HG02870 (cell line): ENCODE measurements around the gene HERPUD2.
"Not testable (repeated sequence)": the region's sequence is repeated elsewhere in the genome, so short reads cannot be mapped to it uniquely, and the experiment has no call there.

Experiments used
- ATAC-seq: cut with Tn5 transposase; IDR thresholded peaks from one replicate; pipeline ENCODE4 v1.9.1; 2021; ENCODE audit warnings: mild to moderate bottlenecking, moderate library complexity; ENCODE audit not compliant: unreplicated experiment

The HERPUD2 gene

DNA sequence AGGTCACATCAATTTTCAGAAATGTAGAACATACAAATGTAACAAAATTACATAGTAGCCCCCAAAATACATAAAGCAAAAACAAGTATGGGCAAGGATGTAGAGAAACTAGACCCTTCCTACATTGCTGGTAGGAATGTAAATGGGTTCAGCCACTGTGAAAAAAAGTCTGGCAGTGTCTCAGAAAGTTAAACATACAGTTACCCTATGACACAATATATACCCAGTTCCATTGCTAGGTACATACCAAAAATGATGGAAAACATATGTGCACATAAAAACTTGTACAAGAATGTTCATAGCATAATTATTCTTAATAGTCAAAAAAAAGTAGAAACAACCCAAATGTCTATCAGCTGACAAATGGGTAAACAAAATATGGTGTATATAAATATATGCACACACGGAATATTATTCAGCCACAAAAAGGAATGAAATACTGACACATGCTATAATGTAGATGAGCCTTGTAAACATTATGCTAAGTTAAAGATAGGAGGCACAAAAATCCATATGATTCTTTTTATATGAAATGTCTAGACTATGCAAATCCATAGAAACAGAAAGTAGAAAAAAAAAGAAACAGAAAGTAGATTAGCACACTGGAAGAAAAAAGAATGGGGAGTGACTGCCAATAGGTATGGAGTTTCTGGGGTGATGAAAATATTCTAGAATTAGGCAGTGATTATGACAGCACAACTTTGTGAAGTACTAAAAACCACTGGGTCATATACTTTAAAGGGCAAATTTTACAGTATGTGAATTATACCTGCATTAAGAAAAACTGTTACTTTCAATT, 13.5 kb downstream of the HERPUD2 start:
- no peak for ATAC-seq

DNA sequence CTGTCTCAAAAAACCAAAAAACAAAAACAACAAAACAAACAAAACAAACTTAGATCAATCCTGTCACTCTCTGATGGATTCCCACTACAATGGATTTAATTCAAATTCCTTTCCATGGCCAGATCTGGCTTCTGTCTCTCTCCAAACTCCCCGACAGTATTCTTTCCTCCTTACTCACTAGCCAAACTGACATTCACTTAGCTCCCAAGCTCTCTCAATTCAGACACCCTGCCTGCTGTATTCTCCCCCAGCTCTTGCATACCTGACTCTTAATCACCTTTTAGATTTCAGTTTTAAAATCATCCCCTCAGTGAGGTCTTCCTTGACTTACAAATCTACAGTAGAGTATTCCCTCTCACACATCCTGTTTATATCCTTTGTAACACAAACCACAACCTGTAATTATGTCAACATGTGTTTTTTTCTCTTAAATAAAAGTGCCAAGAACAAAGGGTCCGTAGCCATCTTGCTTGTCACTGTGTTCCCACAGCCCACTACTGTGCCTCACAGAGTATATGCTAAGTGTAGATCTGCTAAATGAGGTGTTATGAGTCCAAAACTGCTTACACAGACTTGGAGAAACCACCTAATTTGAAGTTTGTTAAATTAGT, 14.4 kb downstream of the HERPUD2 start:
- no peak for ATAC-seq

- no peak for ATAC-seq
Observed at GRCh38 chr7:35677582-35678356, 17.2 kb downstream of the HERPUD2 start.

GRCh38 chr7:35676211-35676610, 18.7 kb downstream of the HERPUD2 start:
- ATAC-seq, result no peak

DNA sequence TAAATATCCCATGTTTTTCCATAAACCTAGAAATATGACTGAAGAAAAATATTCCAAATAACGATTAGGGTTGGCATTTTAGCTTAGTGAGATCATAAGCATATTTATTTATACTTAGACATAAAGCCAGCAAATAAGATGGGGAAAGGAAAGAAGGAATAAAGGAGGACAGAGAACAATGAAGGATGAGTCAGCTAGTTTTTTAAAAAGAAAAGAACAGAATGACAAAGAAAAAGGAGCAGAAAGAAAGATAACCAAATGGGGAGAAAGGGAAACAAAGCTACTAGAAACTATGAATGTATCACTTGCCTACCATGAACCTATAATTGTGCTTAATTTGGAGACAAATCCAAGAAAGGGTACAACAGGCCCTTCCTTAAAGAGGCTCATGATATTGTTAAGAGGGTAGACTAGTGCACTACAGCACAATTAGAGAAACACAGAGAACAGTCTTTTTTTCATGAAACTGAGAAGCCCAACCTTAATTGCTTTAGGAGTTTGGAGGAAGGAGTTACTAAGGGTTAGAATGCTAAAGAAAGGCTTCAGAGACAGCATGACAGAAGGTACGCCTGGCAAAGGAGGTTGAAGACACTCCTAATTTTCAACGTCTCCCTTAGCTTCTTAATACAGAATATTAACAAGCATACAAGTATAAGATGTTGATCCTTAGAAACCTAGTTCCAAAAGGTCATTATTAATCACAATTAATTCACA, 23.9 kb downstream of the HERPUD2 start:
- ATAC-seq, result no peak

- ATAC-seq, result not testable (repeated sequence)
Observed at GRCh38 chr7:35660411-35660810, 34.5 kb downstream of the HERPUD2 start.

GRCh38 chr7:35658606-35659201, 36.2 kb downstream of the HERPUD2 start:
- ATAC-seq, result peak; percentile 69

DNA sequence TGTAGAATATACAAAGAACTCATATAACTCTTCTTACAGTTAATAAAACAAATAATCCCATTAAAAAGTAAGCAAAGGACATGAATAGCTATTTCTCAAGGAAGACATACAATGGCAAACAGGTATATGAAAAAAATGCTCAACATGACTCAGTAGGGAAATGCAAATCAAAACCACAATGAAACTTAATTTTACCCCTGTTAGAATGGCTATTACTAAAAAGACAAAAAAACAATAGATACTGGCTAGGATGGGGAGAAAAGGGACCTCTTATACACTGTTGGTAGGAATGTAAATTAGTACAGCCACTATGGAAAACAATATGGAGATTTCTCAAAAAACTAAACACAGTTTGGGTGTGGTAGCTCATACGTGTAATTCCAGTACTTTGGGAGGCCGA, 37.8 kb downstream of the HERPUD2 start:
- no peak for ATAC-seq

DNA sequence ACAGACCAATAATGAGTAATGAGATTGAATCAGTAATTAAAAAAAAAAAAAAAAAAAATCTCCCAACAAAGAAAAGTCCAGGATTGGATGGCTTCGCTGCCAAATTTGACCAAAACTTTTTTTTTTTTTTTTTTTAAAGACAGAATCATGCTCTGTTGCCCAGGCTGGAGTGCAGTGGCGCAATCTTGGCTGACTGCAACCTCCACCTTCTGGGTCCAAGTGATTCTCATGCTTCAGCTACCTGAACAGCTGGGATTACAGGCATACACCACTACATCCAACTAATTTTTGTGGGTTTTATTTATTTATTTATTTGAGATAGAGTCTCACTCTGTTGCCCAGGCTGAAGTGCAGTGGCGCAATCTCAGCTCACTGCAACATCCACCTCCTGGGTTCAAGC, 40.4 kb downstream of the HERPUD2 start:
- not testable (repeated sequence) for ATAC-seq

DNA sequence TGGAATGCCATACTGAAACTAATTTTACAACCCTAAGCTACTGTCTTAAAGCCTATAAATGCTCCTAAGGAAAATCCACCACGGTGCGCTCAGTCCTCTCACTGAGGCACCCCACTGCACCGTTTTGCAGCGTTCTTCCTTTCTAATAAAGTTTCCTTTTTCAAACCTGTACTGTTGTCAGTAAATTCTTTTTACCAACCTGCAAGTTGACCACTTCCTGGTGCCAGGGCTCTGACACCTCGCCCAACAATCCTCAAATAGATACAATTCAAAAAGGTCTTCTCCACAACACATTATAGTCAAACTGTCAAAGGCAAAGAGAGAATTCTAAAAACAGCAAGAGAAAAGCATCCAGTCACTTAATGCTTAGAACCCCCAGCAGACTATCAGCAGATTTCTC, 42.8 kb downstream of the HERPUD2 start:
- ATAC-seq, result no peak

DNA sequence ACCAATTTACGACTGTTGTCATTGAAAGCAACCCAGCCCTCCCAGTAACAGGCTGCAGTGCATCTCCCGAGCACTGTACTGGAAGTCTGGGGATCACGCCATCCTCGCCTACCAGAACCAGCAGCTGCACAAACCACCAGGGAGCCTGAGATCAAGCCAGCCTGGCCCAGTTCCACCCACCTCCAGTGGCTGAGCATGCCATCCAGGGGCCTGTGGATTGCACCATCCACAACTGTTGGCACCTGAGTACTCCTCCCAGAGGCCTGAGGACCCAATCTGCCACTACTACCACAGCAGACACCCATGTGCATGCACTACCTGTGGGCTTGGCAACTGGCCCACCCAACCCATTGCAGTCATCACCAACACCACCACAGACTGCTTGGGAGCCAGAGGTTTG, 44.2 kb downstream of the HERPUD2 start:
- ATAC-seq, result no peak

GRCh38 chr7:35649711-35650110, 45.2 kb downstream of the HERPUD2 start:
- no peak for ATAC-seq

- no peak for ATAC-seq
Observed at GRCh38 chr7:35648367-35648766, 46.6 kb downstream of the HERPUD2 start.

- no peak for ATAC-seq
Observed at GRCh38 chr7:35647171-35647574, 47.8 kb downstream of the HERPUD2 start.

DNA sequence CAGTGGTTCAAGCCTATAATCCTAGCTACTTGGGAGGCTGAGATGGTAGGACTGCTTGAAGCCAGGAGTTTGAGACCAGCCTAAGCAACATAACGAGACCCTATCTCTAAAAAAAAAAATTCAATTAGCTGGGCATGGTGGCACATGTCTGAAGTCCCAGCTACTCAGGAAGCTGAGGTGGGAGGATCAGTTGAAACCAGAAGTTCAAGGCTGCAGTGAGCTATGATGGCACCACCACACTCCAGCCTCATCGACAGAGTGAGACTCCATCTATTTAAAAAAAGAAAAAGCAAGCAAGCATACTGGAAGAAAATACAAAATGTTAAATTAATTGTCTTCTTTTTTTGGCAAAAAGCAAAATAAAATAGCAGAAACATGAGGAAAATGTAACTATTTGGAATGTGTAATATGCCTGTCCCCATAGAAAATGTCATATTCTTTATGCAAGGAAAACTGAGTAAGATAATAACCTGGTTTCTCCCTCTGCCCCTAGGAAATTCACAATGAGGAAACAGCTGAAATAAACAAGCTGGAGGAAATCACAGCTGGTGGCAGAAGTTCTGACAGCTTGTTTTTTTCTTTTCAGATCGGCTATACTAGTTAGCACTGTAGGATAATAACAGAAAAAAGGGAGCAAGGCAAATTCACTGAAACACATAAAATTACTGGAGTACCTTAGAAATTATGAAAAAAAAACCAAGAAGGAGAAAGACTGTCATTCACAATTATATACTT, 48.5 kb downstream of the HERPUD2 start:
- no peak for ATAC-seq

DNA sequence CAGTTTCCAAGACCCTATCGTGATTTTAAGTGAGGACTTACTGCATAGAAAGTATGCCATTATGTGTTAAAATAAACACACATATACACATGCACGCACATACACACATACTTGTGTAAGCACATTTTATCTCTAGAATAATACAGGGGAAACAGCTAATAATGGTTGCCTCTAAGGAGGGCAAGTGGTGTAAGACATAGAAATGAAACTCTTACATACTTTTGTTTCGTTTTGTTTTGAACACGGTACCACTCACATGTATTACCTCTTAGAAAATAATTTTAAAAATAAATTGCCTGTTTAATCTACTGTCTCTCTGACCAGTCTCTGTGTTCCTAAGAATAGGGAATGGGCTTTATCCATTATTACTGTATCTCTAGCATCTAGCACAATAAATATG, 49.2 kb downstream of the HERPUD2 start:
- no peak for ATAC-seq

DNA sequence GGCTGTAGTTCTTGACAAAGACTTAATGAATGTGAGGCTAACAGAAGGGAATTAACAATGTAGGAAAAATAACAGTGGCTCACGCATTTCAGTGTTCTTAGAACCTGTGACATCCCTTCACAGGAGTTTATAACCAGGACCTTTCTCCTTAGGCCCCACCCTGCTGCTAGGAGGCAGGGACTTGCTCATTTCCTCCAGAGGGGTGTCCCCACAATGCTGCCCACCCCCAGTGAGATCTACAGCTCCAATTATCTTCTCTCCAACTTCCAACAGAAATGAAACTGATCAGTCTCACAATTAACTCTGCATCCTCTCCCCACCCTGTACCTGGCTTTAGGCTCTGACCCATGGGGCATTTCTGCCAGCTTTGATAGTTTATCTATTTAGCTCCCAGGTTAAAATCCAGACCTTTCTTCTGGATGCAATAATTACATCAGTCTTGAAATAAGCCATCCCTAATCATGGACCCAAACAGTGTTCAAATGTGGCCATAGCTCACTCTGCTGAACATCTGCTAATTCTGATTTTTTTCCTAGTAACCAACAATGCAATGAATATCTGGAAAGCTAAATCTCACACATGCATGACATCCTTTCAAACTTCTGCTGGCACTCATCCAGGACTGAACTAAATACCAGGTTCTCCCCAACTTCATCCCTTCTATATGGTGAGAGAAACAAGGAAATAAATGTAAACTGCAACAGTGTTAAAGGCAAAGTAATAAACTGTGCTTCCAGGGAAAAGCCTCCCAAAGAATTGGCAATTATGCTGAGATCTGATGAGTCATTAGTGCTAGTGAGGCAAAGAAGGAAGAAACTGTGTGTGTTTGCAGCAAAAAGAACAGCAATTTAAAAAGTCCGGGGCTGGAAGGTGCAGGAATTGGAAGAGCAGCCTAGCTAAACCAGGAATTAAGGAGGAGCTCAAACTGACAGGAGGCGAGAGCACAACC, 64.6 kb downstream of the HERPUD2 start:
- no peak for ATAC-seq

- ATAC-seq, result peak; percentile 90
Observed at GRCh38 chr7:35624299-35625186, 70.4 kb downstream of the HERPUD2 start.
